Mesenchymal stem cell (in vitro differentiated cells and primary cell): ENCODE measurements around the gene FBXO48.

Experiments
- DNase-seq: peaks from one replicate; pipeline ENCODE4 v3.0.0-alpha.2; 2013
- H2AFZ ChIP-seq: one replicate; pipeline ENCODE4 v1.6.1; 2013; ENCODE audit warnings: low read depth, mild to moderate bottlenecking, control low read depth, inconsistent platforms, low read length, moderate library complexity
- H2AK5ac ChIP-seq: 2 replicates; pipeline ENCODE4 v1.6.1; 2013; ENCODE audit warnings: low read length, moderate library complexity, mild to moderate bottlenecking, inconsistent platforms; ENCODE audit not compliant: severe bottlenecking
- H2BK120ac ChIP-seq: one replicate; pipeline ENCODE4 v1.6.1; 2013; ENCODE audit warnings: low read depth, mild to moderate bottlenecking, inconsistent platforms, low read length, moderate library complexity
- H2BK12ac ChIP-seq, 2 experiments: one replicate each; pipeline ENCODE4 v1.6.1; 2013; ENCODE audit warnings: inconsistent platforms in 2 of 2, low read length in 2 of 2, mild to moderate bottlenecking in 2 of 2, moderate library complexity in 2 of 2, control low read depth in 1 of 2
- H2BK15ac ChIP-seq: one replicate; pipeline ENCODE4 v1.6.1; 2013; ENCODE audit warnings: mild to moderate bottlenecking, low read depth, inconsistent platforms; ENCODE audit not compliant: poor library complexity, severe bottlenecking
- H2BK5ac ChIP-seq: 2 replicates; pipeline ENCODE4 v1.6.1; 2013; ENCODE audit warnings: low read depth, mild to moderate bottlenecking, low read length, control low read depth, inconsistent platforms; ENCODE audit not compliant: poor library complexity, severe bottlenecking
- H3K14ac ChIP-seq, 2 experiments: one replicate each; pipeline ENCODE4 v1.6.1; 2013; ENCODE audit warnings: inconsistent platforms in 2 of 2, low read length in 2 of 2, control low read depth in 1 of 2, mild to moderate bottlenecking in 1 of 2, moderate library complexity in 1 of 2
- H3K18ac ChIP-seq, 2 experiments: one replicate each; pipeline ENCODE4 v1.6.1; 2013; ENCODE audit warnings: inconsistent platforms in 2 of 2, low read length in 2 of 2, control low read depth in 1 of 2, low read depth in 1 of 2, mild to moderate bottlenecking in 1 of 2
- H3K23ac ChIP-seq, 2 experiments: one replicate each; pipeline ENCODE4 v1.6.1; 2013; ENCODE audit warnings: inconsistent platforms in 2 of 2, low read length in 2 of 2, mild to moderate bottlenecking in 2 of 2, moderate library complexity in 2 of 2, control low read depth in 1 of 2
- H3K27ac ChIP-seq: 2 replicates; pipeline ENCODE4 v1.5.1; 2013; ENCODE audit warnings: mild to moderate bottlenecking, moderate library complexity, low read length, control low read depth, inconsistent platforms; ENCODE audit not compliant: poor library complexity, severe bottlenecking
- H3K27me3 ChIP-seq, 2 experiments: 2 replicates each; pipeline versions ENCODE4 v1.6.1 to v1.7.0; 2013; ENCODE audit warnings: low read length in 2 of 2, mild to moderate bottlenecking in 2 of 2, moderate library complexity in 2 of 2, control low read depth in 1 of 2, inconsistent platforms in 1 of 2; ENCODE audit not compliant: control insufficient read depth in 1 of 2, insufficient read depth in 1 of 2
- H3K36me3 ChIP-seq, 2 experiments: 2 replicates each; pipeline versions ENCODE4 v1.6.1 to v1.7.0; 2013; ENCODE audit warnings: low read length in 2 of 2, control low read depth in 1 of 2, inconsistent platforms in 1 of 2, low read depth in 1 of 2, mild to moderate bottlenecking in 1 of 2; ENCODE audit not compliant: insufficient read depth in 2 of 2, control insufficient read depth in 1 of 2
- H3K4ac ChIP-seq, 2 experiments: one replicate each; pipeline ENCODE4 v1.6.1; 2013; ENCODE audit warnings: inconsistent platforms in 2 of 2, low read length in 2 of 2, mild to moderate bottlenecking in 2 of 2, moderate library complexity in 2 of 2, control low read depth in 1 of 2, low read depth in 1 of 2
- H3K4me1 ChIP-seq: 2 replicates; pipeline ENCODE4 v1.6.1; 2013; ENCODE audit warnings: low read depth, low read length, control low read depth; ENCODE audit not compliant: control insufficient read depth, insufficient read depth
- H3K4me2 ChIP-seq: 2 replicates; pipeline ENCODE4 v1.6.1; 2013; ENCODE audit warnings: low read length, mild to moderate bottlenecking, inconsistent platforms; ENCODE audit not compliant: poor library complexity, severe bottlenecking
- H3K4me3 ChIP-seq, 2 experiments: 2 replicates each; pipeline versions ENCODE4 v1.5.1 to v1.7.0; 2013; ENCODE audit warnings: low read length in 2 of 2, mild to moderate bottlenecking in 2 of 2, control low read depth in 1 of 2, low read depth in 1 of 2; ENCODE audit not compliant: insufficient read depth in 1 of 2
- H3K79me1 ChIP-seq: replicated peaks from 2 replicates; pipeline ENCODE4 v1.6.1; 2013; ENCODE audit warnings: mild to moderate bottlenecking, control low read depth, low read length, inconsistent platforms; ENCODE audit not compliant: poor library complexity, severe bottlenecking
- H3K9ac ChIP-seq: 2 replicates; pipeline ENCODE4 v1.7.0; 2013; ENCODE audit warnings: mild to moderate bottlenecking, low read length, moderate library complexity
- H3K9me3 ChIP-seq: 2 replicates; pipeline ENCODE4 v1.7.0; 2013; ENCODE audit warnings: mild to moderate bottlenecking, low read length; ENCODE audit not compliant: control insufficient read depth
- H4K8ac ChIP-seq: one replicate; pipeline ENCODE4 v1.6.1; 2013; ENCODE audit warnings: inconsistent platforms, mild to moderate bottlenecking, low read length, moderate library complexity
- H4K91ac ChIP-seq: one replicate; pipeline ENCODE4 v1.6.1; 2013; ENCODE audit warnings: mild to moderate bottlenecking, low read length, inconsistent platforms
- WGBS: methylation state at CpG from one replicate; pipeline ENCODE4 v1.1.7; 2013; ENCODE audit warnings: mixed read lengths; 5-methylcytosine and 5-hydroxymethylcytosine counted together

FBXO48 gene

GRCh38 chr2:68414452-68414851 lies 52.6 kb downstream of the FBXO48 start:
- H3K4me3 ChIP-seq = no peak overlapping the region
- no peak overlapping the region for H2BK120ac ChIP-seq
- no peak overlapping the region for H3K14ac ChIP-seq
- no peak overlapping the region for H3K27ac ChIP-seq
- no peak overlapping the region for H2AK5ac ChIP-seq
- no peak overlapping the region for H2BK15ac ChIP-seq
- no peaks in the 10 kb centered on the region for H3K79me1 ChIP-seq
- H3K18ac ChIP-seq = no peak overlapping the region
- H3K4me1 ChIP-seq = no peaks in the 10 kb centered on the region
- H4K91ac ChIP-seq = no peak overlapping the region
- H4K8ac ChIP-seq = no peak overlapping the region
- no peak overlapping the region for H2AFZ ChIP-seq
- H3K9me3 ChIP-seq = no peaks in the 10 kb centered on the region
- H3K9ac ChIP-seq = no peak overlapping the region
- H3K23ac ChIP-seq = no peak overlapping the region
- no peak overlapping the region for H3K4me2 ChIP-seq
- H3K27me3 ChIP-seq = peaks cover 4 to 7% of the 10 kb centered on the region in 2 experiments
- no peak overlapping the region for H2BK5ac ChIP-seq
- no peak overlapping the region for H3K4ac ChIP-seq
- no peak overlapping the region for H2BK12ac ChIP-seq
- no peaks in the 10 kb centered on the region for H3K36me3 ChIP-seq
- DNase-seq = no peak

GRCh38 chr2:68413466-68413865 lies 53.6 kb downstream of the FBXO48 start:
- Histone ChIP-seq H3K4ac (no peak overlapping the region), H2AFZ (no peak overlapping the region), H2BK12ac (no peak overlapping the region), H3K9ac (no peak overlapping the region), H3K18ac (no peak overlapping the region), H3K4me3 (no peak overlapping the region), H2BK120ac (no peak overlapping the region), H3K4me1 (no peaks in the 10 kb centered on the region), H3K4me2 (no peak overlapping the region), H3K14ac (no peak overlapping the region), H3K36me3 (no peaks in the 10 kb centered on the region), H3K27me3 (peaks cover under 1% of the 10 kb centered on the region in 2 experiments), H3K79me1 (no peaks in the 10 kb centered on the region), H4K8ac (no peak overlapping the region), H3K23ac (no peak overlapping the region), H2AK5ac (no peak overlapping the region), H2BK15ac (no peak overlapping the region), H2BK5ac (no peak overlapping the region), H3K9me3 (no peaks in the 10 kb centered on the region), H3K27ac (no peak overlapping the region), H4K91ac (no peak overlapping the region)
- DNase-seq = no peak
- WGBS = 96% methylated on average over 2 of the region's 2 CpGs

- no peak overlapping the region for H3K4ac ChIP-seq
- H3K4me3 ChIP-seq = no peak overlapping the region
- no peaks in the 10 kb centered on the region for H3K79me1 ChIP-seq
- H3K9ac ChIP-seq = no peak overlapping the region
- no peak overlapping the region for H2AFZ ChIP-seq
- H2BK5ac ChIP-seq = no peak overlapping the region
- no peaks in the 10 kb centered on the region for H3K36me3 ChIP-seq
- no peaks in the 10 kb centered on the region for H3K27me3 ChIP-seq
- no peak overlapping the region for H4K91ac ChIP-seq
- no peaks in the 10 kb centered on the region for H3K9me3 ChIP-seq
- H3K23ac ChIP-seq = no peak overlapping the region
- no peak overlapping the region for H3K18ac ChIP-seq
- DNase-seq = no peak
- H2AK5ac ChIP-seq = no peak overlapping the region
- no peak overlapping the region for H3K14ac ChIP-seq
- H3K4me1 ChIP-seq = no peaks in the 10 kb centered on the region
- no peak overlapping the region for H3K4me2 ChIP-seq
- no peak overlapping the region for H2BK15ac ChIP-seq
- H3K27ac ChIP-seq = no peak overlapping the region
- H2BK120ac ChIP-seq = no peak overlapping the region
- no peak overlapping the region for H4K8ac ChIP-seq
- WGBS = 98% methylated on average over 3 of the region's 4 CpGs
- H2BK12ac ChIP-seq = no peak overlapping the region
Measured at GRCh38 chr2:68412127-68412819, 54.8 kb downstream of the FBXO48 start.

- H3K4me2 ChIP-seq = no peak overlapping the region
- no peak overlapping the region for H2BK12ac ChIP-seq
- H2BK120ac ChIP-seq = no peak overlapping the region
- H3K27me3 ChIP-seq = no peaks in the 10 kb centered on the region
- no peak overlapping the region for H4K91ac ChIP-seq
- H2BK15ac ChIP-seq = no peak overlapping the region
- no peaks in the 10 kb centered on the region for H3K9me3 ChIP-seq
- no peak overlapping the region for H3K23ac ChIP-seq
- no peak overlapping the region for H3K9ac ChIP-seq
- no peak overlapping the region for H3K4ac ChIP-seq
- H3K27ac ChIP-seq = no peak overlapping the region
- H2AFZ ChIP-seq = no peak overlapping the region
- H3K18ac ChIP-seq = no peak overlapping the region
- no peak overlapping the region for H3K14ac ChIP-seq
- no peak overlapping the region for H2AK5ac ChIP-seq
- no peaks in the 10 kb centered on the region for H3K79me1 ChIP-seq
- no peaks in the 10 kb centered on the region for H3K4me1 ChIP-seq
- 88% methylated on average over 1 of the region's 4 CpGs for WGBS
- no peak overlapping the region for H4K8ac ChIP-seq
- no peak overlapping the region for H3K4me3 ChIP-seq
- DNase-seq = no peak
- no peak overlapping the region for H2BK5ac ChIP-seq
- no peaks in the 10 kb centered on the region for H3K36me3 ChIP-seq
Measured at GRCh38 chr2:68411397-68412126, 55.5 kb downstream of the FBXO48 start.
